BJ (cell line): ENCODE data around the gene PPP4R4. TPM values are rescaled to one million over a fixed set of nuclear protein-coding genes. Genes with fewer than 3 reads are reported as not detected.

Experiments used
- CTCF ChIA-PET: fragments of 350-600 bp; formaldehyde crosslinking; extraction: SDS; loops from one replicate; lab custom pipeline; 2021; ENCODE audit warnings: antibody characterized with exemption, inconsistent platforms; lab: Yijun Ruan, JAX
- POLR2A ChIA-PET: fragments of 300-600 bp; sonication (Branson Sonifier 250); formaldehyde crosslinking; extraction: SDS; loops from one replicate; lab custom pipeline; 2021; ENCODE audit warnings: antibody characterized with exemption; lab: Charles Lee
- DNase-seq: peaks from one replicate; pipeline ENCODE4 v3.0.0-alpha.2; 2011; ENCODE audit warnings: low read depth
- H3K27me3 ChIP-seq: 2 replicates; pipeline ENCODE4 v1.6.0; 2011; ENCODE audit warnings: low read length; ENCODE audit not compliant: control insufficient read depth, insufficient read depth
- H3K36me3 ChIP-seq: 2 replicates; pipeline ENCODE4 v1.5.1; 2011; ENCODE audit warnings: low read length; ENCODE audit not compliant: control insufficient read depth, insufficient read depth
- H3K4me3 ChIP-seq: 2 replicates; pipeline ENCODE4 v1.5.1; 2011; ENCODE audit warnings: low read depth, mild to moderate bottlenecking, control low read depth, low read length
- polyA plus RNA-seq: library from polyadenylated mRNA; depleted of rRNA; stranded (reverse); fragments of >200 nt; gene quantifications from 2 replicates; pipeline ENCODE4 v1.2.3, GENCODE V29; 2011
- TF ChIP-seq, protein P1 (sequence below): IDR thresholded peaks from 2 replicates; pipeline ENCODE4 v1.5.1; 2011; ENCODE audit warnings: low read depth, mild to moderate bottlenecking, control low read depth, inconsistent platforms, low read length, moderate library complexity; ENCODE audit not compliant: insufficient read depth

Gene PPP4R4
- polyA plus RNA-seq, 1 experiment, result 0.37 TPM

DNA sequence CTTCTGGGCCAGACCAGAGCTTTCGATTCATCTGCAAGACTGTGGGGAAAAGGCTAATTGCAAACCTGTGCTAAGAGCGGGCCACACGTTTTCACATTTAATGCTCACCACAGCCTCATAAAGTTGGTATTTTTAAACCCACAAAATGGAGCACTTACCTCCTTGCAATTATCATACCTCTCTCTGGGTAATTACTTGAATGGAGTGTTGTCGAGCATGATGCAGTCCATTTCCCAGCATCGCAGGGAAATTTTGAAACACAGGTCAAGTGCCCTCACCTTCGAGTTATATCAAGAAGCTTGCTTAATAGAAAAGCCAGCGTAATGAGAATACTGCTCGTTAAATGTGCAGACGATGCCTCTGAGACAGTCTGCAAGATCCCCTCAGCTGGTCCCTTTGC is 35.9 kb upstream of the PPP4R4 start:
- CTCF ChIA-PET, result interaction anchor here (2.0 to 9.7 kb wide), 6 partner anchors 10 to 201 kb away, joined by 8 to 248 read pairs (median 32); no protein-coding TSS in a partner anchor
- POLR2A ChIA-PET, result no interaction called here

DNA sequence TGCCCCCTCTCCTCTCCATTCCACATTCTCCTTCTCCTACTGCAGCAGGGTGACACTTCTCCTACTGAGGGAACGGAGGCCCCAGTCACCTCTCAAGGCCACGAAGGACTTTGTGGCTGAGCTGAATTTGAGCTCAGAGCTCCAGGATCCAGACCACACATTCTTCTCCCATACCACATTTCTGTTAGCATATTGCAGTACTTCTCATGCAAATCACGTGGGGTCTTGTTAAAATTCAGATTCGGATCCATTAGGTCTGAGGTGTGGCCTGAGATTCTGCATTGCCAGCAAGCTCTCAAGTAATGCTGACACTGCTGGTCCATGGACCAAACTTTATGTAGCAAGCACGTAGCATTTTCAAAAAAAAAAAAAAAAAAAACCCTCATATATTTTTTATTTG is 35.1 kb upstream of the PPP4R4 start:
- ChIA-PET POLR2A (no interaction called here), CTCF (interaction anchor here (0.8 to 9.7 kb wide), 5 partner anchors 87 to 482 kb away, joined by 3 to 248 read pairs (median 37); no protein-coding TSS in a partner anchor)
- TF ChIP-seq, protein P1, sequence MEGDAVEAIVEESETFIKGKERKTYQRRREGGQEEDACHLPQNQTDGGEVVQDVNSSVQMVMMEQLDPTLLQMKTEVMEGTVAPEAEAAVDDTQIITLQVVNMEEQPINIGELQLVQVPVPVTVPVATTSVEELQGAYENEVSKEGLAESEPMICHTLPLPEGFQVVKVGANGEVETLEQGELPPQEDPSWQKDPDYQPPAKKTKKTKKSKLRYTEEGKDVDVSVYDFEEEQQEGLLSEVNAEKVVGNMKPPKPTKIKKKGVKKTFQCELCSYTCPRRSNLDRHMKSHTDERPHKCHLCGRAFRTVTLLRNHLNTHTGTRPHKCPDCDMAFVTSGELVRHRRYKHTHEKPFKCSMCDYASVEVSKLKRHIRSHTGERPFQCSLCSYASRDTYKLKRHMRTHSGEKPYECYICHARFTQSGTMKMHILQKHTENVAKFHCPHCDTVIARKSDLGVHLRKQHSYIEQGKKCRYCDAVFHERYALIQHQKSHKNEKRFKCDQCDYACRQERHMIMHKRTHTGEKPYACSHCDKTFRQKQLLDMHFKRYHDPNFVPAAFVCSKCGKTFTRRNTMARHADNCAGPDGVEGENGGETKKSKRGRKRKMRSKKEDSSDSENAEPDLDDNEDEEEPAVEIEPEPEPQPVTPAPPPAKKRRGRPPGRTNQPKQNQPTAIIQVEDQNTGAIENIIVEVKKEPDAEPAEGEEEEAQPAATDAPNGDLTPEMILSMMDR, result no peak
- H3K36me3 ChIP-seq, result no peaks in the 10 kb centered on the region
- H3K4me3 ChIP-seq, result no peak overlapping the region
- H3K27me3 ChIP-seq, result peaks cover 4% of the 10 kb centered on the region
- no peak for DNase-seq

More for the DNA sequence above, 35.9 kb upstream of the PPP4R4 start:
- Histone ChIP-seq H3K36me3 (no peaks in the 10 kb centered on the region), H3K4me3 (no peak overlapping the region), H3K27me3 (peaks cover 4% of the 10 kb centered on the region)
- no peak for DNase-seq
- TF ChIP-seq, protein P1, result no peak

DNA sequence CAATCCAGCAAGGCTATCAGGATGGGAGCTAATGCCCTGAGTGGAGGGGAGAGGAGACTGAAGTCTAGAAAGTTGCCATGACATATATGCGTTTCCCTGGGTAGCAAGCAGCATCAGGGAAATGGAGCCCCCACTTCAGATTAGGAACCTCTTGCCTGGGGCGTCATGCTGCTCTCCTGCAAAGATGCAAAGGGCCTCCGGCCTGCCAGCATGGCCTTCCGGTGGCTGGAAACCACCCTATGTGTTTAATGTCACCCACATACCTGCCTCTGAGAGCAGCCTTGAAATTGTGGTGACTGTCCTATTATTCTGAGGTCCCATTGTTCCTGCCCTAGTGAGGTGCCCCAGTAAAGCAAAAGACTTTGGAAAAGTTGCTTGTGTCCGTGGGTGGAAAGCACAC is 34.7 kb upstream of the PPP4R4 start:
- POLR2A ChIA-PET, result no interaction called here

DNA sequence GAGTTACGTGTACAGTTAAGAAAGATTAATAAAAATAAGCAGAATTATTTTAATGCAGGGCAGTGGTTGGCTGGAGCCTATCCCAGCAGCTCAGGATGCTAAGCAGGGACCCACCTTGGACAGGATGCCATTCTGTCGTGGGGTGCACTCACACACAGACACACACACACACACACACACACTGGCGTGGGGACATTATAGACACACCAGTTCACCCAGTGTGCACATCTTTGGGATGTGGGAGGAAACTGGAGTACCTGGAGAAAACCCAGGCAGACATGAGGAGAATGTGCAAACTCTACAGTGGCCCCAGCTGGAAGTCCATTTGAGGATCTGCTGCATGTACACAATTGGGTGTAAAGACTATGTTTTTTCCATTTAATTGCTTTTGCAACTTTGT is 31.9 kb upstream of the PPP4R4 start:
- ChIA-PET POLR2A (no interaction called here), CTCF (interaction anchor here (0.6 to 9.7 kb wide), 10 partner anchors 9 to 250 kb away, joined by 3 to 248 read pairs (median 4); no protein-coding TSS in a partner anchor)
- Histone ChIP-seq H3K36me3 (no peaks in the 10 kb centered on the region), H3K27me3 (peaks cover 4% of the 10 kb centered on the region), H3K4me3 (no peak overlapping the region)
- DNase-seq, result no peak
- TF ChIP-seq, protein P1, result no peak

More for the DNA sequence above, 34.7 kb upstream of the PPP4R4 start:
- TF ChIP-seq, protein P1, result no peak
- no peak for DNase-seq
- no peaks in the 10 kb centered on the region for H3K36me3 ChIP-seq
- no peak overlapping the region for H3K4me3 ChIP-seq
- H3K27me3 ChIP-seq, result peaks cover 4% of the 10 kb centered on the region
- CTCF ChIA-PET, result interaction anchor here (0.6 to 9.7 kb wide), 5 partner anchors 102 to 1028 kb away, joined by 3 to 248 read pairs (median 3); no protein-coding TSS in a partner anchor

DNA sequence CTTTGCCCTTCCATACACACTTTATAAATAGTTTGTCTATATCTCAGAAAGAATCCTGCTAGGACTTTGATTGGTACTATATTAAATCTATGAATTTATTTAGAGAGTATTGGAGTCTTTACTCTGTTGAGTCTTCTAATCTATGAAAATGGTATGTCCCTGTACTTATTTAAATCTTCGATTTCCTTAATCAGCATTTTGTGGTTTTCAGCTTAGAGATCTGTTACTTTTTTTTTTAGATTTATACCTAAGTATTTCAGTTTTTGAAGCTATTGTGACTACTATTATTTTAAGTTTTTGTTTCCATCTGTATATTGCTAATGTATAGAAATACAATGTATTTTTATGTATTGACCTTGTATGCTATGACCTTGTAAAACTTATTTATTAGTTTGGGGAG is 31.3 kb upstream of the PPP4R4 start:
- ChIA-PET POLR2A (no interaction called here), CTCF (interaction anchor here (0.7 to 9.7 kb wide), 9 partner anchors 9 to 203 kb away, joined by 3 to 248 read pairs (median 4); no protein-coding TSS in a partner anchor)
- H3K4me3 ChIP-seq, result no peak overlapping the region
- no peaks in the 10 kb centered on the region for H3K36me3 ChIP-seq
- DNase-seq, result no peak
- H3K27me3 ChIP-seq, result peaks cover 4% of the 10 kb centered on the region
- TF ChIP-seq, protein P1, result no peak
